Spleen (tissue), 7 donors: Measurements from ENCODE around the gene MFSD1.

Source experiments
- POLR2A ChIP-seq, 3 donors: fragments of 450-650 bp; IDR thresholded peaks; one replicate each; pipeline ENCODE4 v1.5.1; 2017; ENCODE audit warnings: antibody characterized with exemption in 3 of 3, mild to moderate bottlenecking in 1 of 3
- POLR2AphosphoS5 ChIP-seq, 3 donors: sonication (generic); formaldehyde crosslinking; IDR thresholded peaks; one replicate each; pipeline ENCODE4 v1.5.1; 2017; ENCODE audit warnings: antibody characterized with exemption in 3 of 3
- TF ChIP-seq, protein P1 (sequence below), 11 experiments: fragments of 200-600 bp in 7 of 11; fragments of 450-650 bp in 4 of 11; sonication (generic) in 4 of 11; IDR thresholded peaks in 8 of 11; conservative IDR thresholded peaks in 3 of 11; 1 replicate in 7 of 11; 2 replicates in 4 of 11; pipeline versions ENCODE4 v1.4.0 to v1.8.0; 2016 to 2021; ENCODE audit warnings: antibody characterized with exemption in 11 of 11, inconsistent platforms in 4 of 11, mild to moderate bottlenecking in 1 of 11
- donor health status: DM: no; HTN: no; CAD: no; lungs with moderate emphysema.
- donor health status: DM: no; HTN: no; CAD: no.
- donor health status: DM: no; HTN: no; CAD: no.

GRCh38 chr3:158794936-158795518 is 6.8 kb upstream of the MFSD1 start:
- TF ChIP-seq, protein P1, sequence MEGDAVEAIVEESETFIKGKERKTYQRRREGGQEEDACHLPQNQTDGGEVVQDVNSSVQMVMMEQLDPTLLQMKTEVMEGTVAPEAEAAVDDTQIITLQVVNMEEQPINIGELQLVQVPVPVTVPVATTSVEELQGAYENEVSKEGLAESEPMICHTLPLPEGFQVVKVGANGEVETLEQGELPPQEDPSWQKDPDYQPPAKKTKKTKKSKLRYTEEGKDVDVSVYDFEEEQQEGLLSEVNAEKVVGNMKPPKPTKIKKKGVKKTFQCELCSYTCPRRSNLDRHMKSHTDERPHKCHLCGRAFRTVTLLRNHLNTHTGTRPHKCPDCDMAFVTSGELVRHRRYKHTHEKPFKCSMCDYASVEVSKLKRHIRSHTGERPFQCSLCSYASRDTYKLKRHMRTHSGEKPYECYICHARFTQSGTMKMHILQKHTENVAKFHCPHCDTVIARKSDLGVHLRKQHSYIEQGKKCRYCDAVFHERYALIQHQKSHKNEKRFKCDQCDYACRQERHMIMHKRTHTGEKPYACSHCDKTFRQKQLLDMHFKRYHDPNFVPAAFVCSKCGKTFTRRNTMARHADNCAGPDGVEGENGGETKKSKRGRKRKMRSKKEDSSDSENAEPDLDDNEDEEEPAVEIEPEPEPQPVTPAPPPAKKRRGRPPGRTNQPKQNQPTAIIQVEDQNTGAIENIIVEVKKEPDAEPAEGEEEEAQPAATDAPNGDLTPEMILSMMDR (IDR thresholded peaks at IDR 0.05 in 8 of 11, conservative IDR thresholded peaks at IDR 0.05 in 3 of 11): peak in 7 of 11 experiments; percentile 16 to 64 (median 45)
- no peak for TF ChIP-seq POLR2A (IDR thresholded peaks at IDR 0.05)
- TF ChIP-seq POLR2AphosphoS5 (IDR thresholded peaks at IDR 0.05): no peak
